CD8-positive, alpha-beta memory T cell (primary cell): ENCODE measurements around the gene PFKM. TPM values are rescaled to one million over a fixed set of nuclear protein-coding genes. Genes with fewer than 3 reads are reported as not detected.

Experiments used
- CTCF ChIA-PET: fragments of 350-600 bp; sonication (Branson Sonifier 250); formaldehyde crosslinking; loops from one replicate; lab custom pipeline; 2021; ENCODE audit warnings: antibody characterized with exemption; lab: Charles Lee
- POLR2A ChIA-PET: fragments of 350-600 bp; sonication (Branson Sonifier 250); formaldehyde crosslinking; loops from one replicate; lab custom pipeline; 2021; ENCODE audit warnings: antibody characterized with exemption; lab: Charles Lee
- DNase-seq, 5 donors: peaks; one replicate each; pipeline versions ENCODE4 v3.0.0 to v3.0.0-alpha.2; 2020 to 2022; ENCODE audit warnings: mixed read lengths in 1 of 5
- H3K27ac ChIP-seq: one replicate; pipeline ENCODE4 v1.7.0; 2013; ENCODE audit warnings: low read depth, mild to moderate bottlenecking, low read length, moderate library complexity
- H3K27me3 ChIP-seq: 2 replicates; pipeline ENCODE4 v1.7.0; 2013; ENCODE audit warnings: low read length, mild to moderate bottlenecking; ENCODE audit not compliant: insufficient read depth, poor library complexity, severe bottlenecking
- H3K36me3 ChIP-seq: 2 replicates; pipeline ENCODE4 v1.7.0; 2013; ENCODE audit warnings: mild to moderate bottlenecking, low read length, moderate library complexity; ENCODE audit not compliant: insufficient read depth
- H3K4me1 ChIP-seq: 2 replicates; pipeline ENCODE4 v1.7.0; 2013; ENCODE audit warnings: mild to moderate bottlenecking, low read length, moderate library complexity; ENCODE audit not compliant: insufficient read depth
- H3K4me3 ChIP-seq: 2 replicates; pipeline ENCODE4 v1.7.0; 2013; ENCODE audit warnings: mild to moderate bottlenecking, low read length
- H3K9me3 ChIP-seq: 2 replicates; pipeline ENCODE4 v1.7.0; 2013; ENCODE audit warnings: mild to moderate bottlenecking, low read length
- H3K27ac Mint-ChIP-seq, 8 donors: one replicate each; pipeline ENCODE4 v1.8.0; 2020 to 2021; ENCODE audit warnings: mixed read lengths in 8 of 8, mild to moderate bottlenecking in 6 of 8, inconsistent platforms in 3 of 8, moderate library complexity in 3 of 8
- H3K27me3 Mint-ChIP-seq, 2 donors: one replicate each; pipeline ENCODE4 v1.8.0; 2020 to 2021; ENCODE audit warnings: mixed read lengths in 2 of 2, mild to moderate bottlenecking in 1 of 2, moderate library complexity in 1 of 2
- H3K36me3 Mint-ChIP-seq, 3 donors: one replicate each; pipeline ENCODE4 v1.8.0; 2020 to 2021; ENCODE audit warnings: mixed read lengths in 3 of 3, inconsistent platforms in 1 of 3, mild to moderate bottlenecking in 1 of 3
- H3K4me1 Mint-ChIP-seq, 3 donors: one replicate each; pipeline ENCODE4 v1.8.0; 2020 to 2021; ENCODE audit warnings: mixed read lengths in 3 of 3, inconsistent platforms in 1 of 3, mild to moderate bottlenecking in 1 of 3
- H3K4me3 Mint-ChIP-seq, 7 donors: one replicate each; pipeline ENCODE4 v1.8.0; 2020 to 2021; ENCODE audit warnings: mixed read lengths in 7 of 7, mild to moderate bottlenecking in 6 of 7, moderate library complexity in 4 of 7, inconsistent platforms in 2 of 7
- H3K9me3 Mint-ChIP-seq, 5 donors: one replicate each; pipeline ENCODE4 v1.8.0; 2020 to 2022; ENCODE audit warnings: mixed read lengths in 5 of 5, mild to moderate bottlenecking in 3 of 5, moderate library complexity in 2 of 5, inconsistent platforms in 1 of 5
- polyA plus RNA-seq: library from polyadenylated mRNA; unstranded; fragments of 300-500 nt; fragmentation: Illumina TruSeq; gene quantifications from one replicate; pipeline ENCODE4 v1.2.3, GENCODE V29; 2021
- total RNA-seq, 2 experiments: library from RNA; stranded (reverse); gene quantifications; one replicate each; pipeline ENCODE4 v1.2.3, GENCODE V29; 2021

The PFKM gene
- total RNA-seq (10 to 100 TPM; 39.9 to 40.2 TPM), polyA plus RNA-seq (5.4 TPM)

DNA sequence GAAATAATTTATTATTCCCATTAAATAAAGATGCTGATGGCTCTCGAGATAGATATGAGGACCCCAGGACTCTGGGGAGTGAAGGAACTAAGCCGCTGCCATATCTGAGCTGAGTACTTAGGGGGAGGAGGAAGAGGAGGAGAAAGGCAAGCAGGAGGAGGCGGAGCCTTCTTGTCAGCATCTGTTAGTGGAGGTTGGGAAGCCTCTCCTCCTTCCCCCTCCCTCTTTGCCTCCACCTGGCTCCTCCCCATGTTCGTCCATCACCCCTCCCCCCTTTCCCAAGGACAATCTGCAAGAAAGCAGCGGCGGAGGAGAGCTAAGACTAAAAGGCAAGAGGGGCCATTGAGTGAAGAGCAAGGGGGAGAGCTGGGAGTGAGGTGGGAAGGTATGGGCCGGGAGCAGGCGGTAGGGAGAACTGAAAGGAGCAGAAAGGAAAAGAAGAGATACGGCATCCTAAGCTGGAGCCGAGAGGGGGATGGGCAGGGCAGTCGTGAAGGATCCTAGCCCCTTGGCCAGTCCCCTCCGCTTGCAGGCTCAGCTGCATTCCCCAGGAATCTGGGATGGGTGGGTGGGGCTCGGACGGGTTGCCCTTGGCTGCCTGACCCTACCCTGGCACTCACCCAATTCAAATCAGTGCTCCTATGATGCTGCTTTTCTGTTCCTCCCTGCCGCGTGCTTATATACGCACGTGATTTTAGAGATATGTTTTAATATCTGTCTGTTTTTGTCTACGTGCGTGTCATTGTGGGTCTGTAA, at the start of gene PFKM:
PFKM (plus strand) TSS at position 287 of the 756 bp plus-strand sequence. CDS start 3,411 bp downstream, outside the sequence.
- peak; percentile 18 to 72 (median 39) for DNase-seq
- H3K4me1 Mint-ChIP-seq = peaks cover 15 to 23% (median 19%) of the 10 kb centered on the region in 3 donors
- H3K27ac Mint-ChIP-seq = peak within 1 kb of the TSS in 7 of 8 donors; percentile 25 to 88 (median 82)
- H3K4me3 Mint-ChIP-seq = peak within 1 kb of the TSS; percentile 89 to 97 (median 92)
- Histone ChIP-seq H3K36me3 (no peaks in the 10 kb centered on the region), H3K4me1 (peaks cover 4% of the 10 kb centered on the region), H3K27me3 (no peaks in the 10 kb centered on the region), H3K9me3 (no peaks in the 10 kb centered on the region), H3K4me3 (peak within 1 kb of the TSS; percentile 82), H3K27ac (peak within 1 kb of the TSS; percentile 2)
- H3K9me3 Mint-ChIP-seq = peaks cover 0 to 1% (median 0%) of the 10 kb centered on the region in 5 donors
- H3K27me3 Mint-ChIP-seq = peaks cover 14 to 26% of the 10 kb centered on the region in 2 donors
- POLR2A ChIA-PET = interaction anchor here (0.9 kb wide), 1 partner anchor 12 kb away, joined by 3 read pairs; no protein-coding TSS in a partner anchor
- peaks cover 0 to 6% (median 3%) of the 10 kb centered on the region in 3 donors for H3K36me3 Mint-ChIP-seq
- CTCF ChIA-PET = interaction anchor here (1.4 kb wide), 1 partner anchor 9 kb away, joined by 4 read pairs; no protein-coding TSS in a partner anchor

DNA sequence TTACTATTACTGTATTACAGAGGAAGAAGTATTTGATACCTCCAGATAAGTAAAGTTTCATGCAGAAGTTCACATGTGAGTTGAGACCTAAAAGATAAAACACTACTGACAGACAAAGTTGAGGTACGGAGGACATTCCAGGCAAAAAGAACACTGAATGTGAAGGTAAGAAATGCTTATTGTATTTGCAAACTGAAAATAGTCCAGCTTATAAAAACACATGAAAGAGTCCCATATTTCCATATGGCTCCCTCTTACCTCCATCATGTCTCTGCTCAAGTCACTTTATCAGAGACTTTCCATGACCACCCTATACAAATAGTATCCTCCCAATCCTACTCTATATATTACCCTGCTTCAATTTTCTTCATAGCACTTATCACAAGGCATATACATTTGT, 49.1 kb upstream of the PFKM start:
- ChIA-PET CTCF (no interaction called here), POLR2A (no interaction called here)
- no peaks in the 10 kb centered on the region for H3K9me3 ChIP-seq
- Mint-ChIP-seq H3K4me1 (peaks cover 0 to 6% (median 3%) of the 10 kb centered on the region in 3 donors), H3K36me3 (peaks cover 9 to 79% (median 35%) of the 10 kb centered on the region in 3 donors), H3K9me3 (no peaks in the 10 kb centered on the region), H3K27ac (no peak overlapping the region), H3K27me3 (no peaks in the 10 kb centered on the region), H3K4me3 (no peak overlapping the region)
- no peak overlapping the region for H3K4me3 ChIP-seq
- no peaks in the 10 kb centered on the region for H3K4me1 ChIP-seq
- no peaks in the 10 kb centered on the region for H3K27me3 ChIP-seq
- no peak overlapping the region for H3K27ac ChIP-seq
- DNase-seq = no peak
- peaks cover 43% of the 10 kb centered on the region for H3K36me3 ChIP-seq

DNA sequence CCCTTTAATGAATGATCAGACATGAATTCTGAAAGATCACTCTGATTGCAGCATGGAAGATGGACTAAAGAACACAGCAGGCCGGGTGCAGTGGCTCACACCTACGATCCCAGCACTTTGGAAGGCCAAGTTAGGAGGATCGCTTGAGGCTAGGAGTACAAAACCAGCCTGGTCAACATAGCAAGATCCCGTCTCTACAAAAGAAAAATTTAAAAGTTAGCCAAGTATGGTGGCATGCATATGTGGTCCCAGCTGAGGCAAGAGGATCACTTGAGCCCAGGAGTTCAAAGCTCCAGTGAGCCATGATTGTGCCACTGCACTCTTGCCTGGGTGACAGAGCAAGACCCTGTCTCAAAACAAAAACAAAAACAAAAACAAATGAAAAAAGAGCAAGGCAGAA, 48.4 kb upstream of the PFKM start:
- Mint-ChIP-seq H3K27ac (peak overlapping the region in 1 of 8 donors; percentile 3), H3K36me3 (peaks cover 9 to 76% (median 34%) of the 10 kb centered on the region in 3 donors), H3K4me3 (no peak overlapping the region), H3K9me3 (no peaks in the 10 kb centered on the region), H3K27me3 (no peaks in the 10 kb centered on the region), H3K4me1 (peaks cover 0 to 6% (median 3%) of the 10 kb centered on the region in 3 donors)
- POLR2A ChIA-PET = no interaction called here
- Histone ChIP-seq H3K9me3 (no peaks in the 10 kb centered on the region), H3K4me1 (no peaks in the 10 kb centered on the region), H3K27me3 (no peaks in the 10 kb centered on the region), H3K4me3 (no peak overlapping the region), H3K27ac (no peak overlapping the region), H3K36me3 (peaks cover 36% of the 10 kb centered on the region)
- CTCF ChIA-PET = no interaction called here
- DNase-seq = no peak

DNA sequence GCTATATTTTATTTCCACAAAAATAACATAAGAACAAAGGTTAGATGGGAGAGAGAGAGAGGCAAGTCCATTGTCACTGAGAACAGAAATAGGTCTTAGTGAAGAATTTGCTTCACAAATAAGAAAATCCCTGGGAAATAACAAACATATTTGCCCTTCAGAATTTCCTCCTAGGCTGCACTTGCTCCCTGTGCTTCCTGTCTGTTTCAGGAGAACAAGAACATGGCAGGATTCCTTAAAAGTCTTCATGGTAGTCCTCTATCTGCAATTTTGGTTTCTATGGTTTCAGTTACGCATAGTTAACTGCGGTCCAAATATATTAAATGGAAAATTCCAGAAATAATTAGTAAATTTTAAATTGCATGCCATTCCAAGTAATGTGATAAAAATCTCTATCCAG, 47.4 kb upstream of the PFKM start:
- Histone ChIP-seq H3K4me1 (no peaks in the 10 kb centered on the region), H3K9me3 (no peaks in the 10 kb centered on the region), H3K4me3 (no peak overlapping the region), H3K36me3 (peaks cover 36% of the 10 kb centered on the region), H3K27ac (no peak overlapping the region), H3K27me3 (no peaks in the 10 kb centered on the region)
- H3K27ac Mint-ChIP-seq = no peak overlapping the region
- DNase-seq = no peak
- peaks cover 10 to 70% (median 34%) of the 10 kb centered on the region in 3 donors for H3K36me3 Mint-ChIP-seq
- POLR2A ChIA-PET = no interaction called here
- CTCF ChIA-PET = no interaction called here
- H3K9me3 Mint-ChIP-seq = no peaks in the 10 kb centered on the region
- peaks cover 0 to 6% (median 3%) of the 10 kb centered on the region in 3 donors for H3K4me1 Mint-ChIP-seq
- H3K27me3 Mint-ChIP-seq = no peaks in the 10 kb centered on the region
- H3K4me3 Mint-ChIP-seq = no peak overlapping the region

DNA sequence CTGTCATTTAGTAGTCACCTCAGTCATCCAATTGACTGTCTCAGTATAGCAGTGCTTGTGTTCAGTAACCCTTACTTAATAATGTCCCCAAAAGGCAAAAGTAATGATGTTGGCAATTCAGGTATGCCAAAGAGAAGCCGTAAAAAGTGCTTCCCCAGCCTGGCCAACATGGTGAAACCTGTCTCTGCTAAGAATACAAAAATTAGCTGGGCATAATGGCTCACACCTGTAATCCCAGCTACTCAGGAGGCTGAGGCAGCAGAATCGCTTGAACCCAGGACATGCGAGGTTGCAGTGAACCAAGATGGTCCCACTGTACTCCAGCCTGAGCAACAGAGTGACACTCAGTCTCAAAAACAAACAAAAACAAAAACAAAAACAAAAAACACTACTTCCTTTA, 46.9 kb upstream of the PFKM start:
- CTCF ChIA-PET = no interaction called here
- Mint-ChIP-seq H3K4me1 (peaks cover 0 to 1% (median 1%) of the 10 kb centered on the region in 3 donors), H3K9me3 (no peaks in the 10 kb centered on the region), H3K27ac (no peak overlapping the region), H3K27me3 (no peaks in the 10 kb centered on the region), H3K4me3 (no peak overlapping the region), H3K36me3 (peaks cover 14 to 71% (median 33%) of the 10 kb centered on the region in 3 donors)
- H3K9me3 ChIP-seq = no peaks in the 10 kb centered on the region
- H3K27me3 ChIP-seq = no peaks in the 10 kb centered on the region
- DNase-seq = no peak
- H3K4me3 ChIP-seq = no peak overlapping the region
- H3K27ac ChIP-seq = no peak overlapping the region
- POLR2A ChIA-PET = no interaction called here
- no peaks in the 10 kb centered on the region for H3K4me1 ChIP-seq
- H3K36me3 ChIP-seq = peaks cover 36% of the 10 kb centered on the region

DNA sequence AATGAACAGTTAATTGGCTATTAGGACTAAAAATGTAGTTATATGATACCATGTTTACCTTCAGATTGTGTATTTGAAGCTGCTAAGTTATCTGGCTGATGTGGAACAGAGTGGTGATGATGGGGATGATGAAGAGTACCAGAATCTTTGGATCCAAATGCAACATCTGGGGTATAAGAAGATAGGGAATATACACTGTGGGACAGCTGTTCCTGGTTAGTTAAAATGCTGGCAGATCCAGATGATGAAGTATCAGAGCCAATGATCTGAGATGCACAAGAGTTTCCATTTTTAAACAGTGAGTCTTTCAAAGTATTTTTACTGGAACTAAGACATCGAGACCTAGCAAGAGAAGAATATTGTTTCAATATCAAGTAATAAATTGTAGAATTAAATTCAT, 44.9 kb upstream of the PFKM start:
- ChIA-PET POLR2A (no interaction called here), CTCF (no interaction called here)
- Mint-ChIP-seq H3K27me3 (no peaks in the 10 kb centered on the region), H3K36me3 (peaks cover 14 to 73% (median 29%) of the 10 kb centered on the region in 3 donors), H3K4me1 (no peaks in the 10 kb centered on the region), H3K4me3 (no peak overlapping the region), H3K9me3 (no peaks in the 10 kb centered on the region), H3K27ac (peak overlapping the region in 3 of 8 donors; percentile 0 to 55 (median 5))
- Histone ChIP-seq H3K4me3 (no peak overlapping the region), H3K4me1 (no peaks in the 10 kb centered on the region), H3K9me3 (no peaks in the 10 kb centered on the region), H3K36me3 (peaks cover 36% of the 10 kb centered on the region), H3K27ac (no peak overlapping the region), H3K27me3 (no peaks in the 10 kb centered on the region)
- DNase-seq = no peak

DNA sequence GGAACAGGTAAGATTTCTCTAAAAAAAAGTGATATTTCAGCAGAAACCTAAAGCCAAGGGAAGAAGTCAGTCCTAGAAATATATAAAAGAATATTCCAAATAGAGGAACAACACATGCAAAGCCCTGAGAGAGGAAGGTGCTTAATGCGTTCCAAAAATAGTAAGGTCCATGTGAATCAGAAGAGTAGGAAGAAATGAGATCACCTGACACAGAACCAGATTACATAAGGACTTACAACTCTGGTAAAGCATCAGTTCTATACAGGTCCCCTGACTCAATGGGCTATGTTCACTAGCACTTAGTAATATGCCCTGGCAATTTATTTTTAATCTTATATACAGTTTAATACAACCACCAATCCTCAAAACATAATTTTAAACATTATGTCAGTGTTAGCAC, 43.3 kb upstream of the PFKM start:
- Histone ChIP-seq H3K4me1 (no peaks in the 10 kb centered on the region), H3K9me3 (no peaks in the 10 kb centered on the region), H3K27me3 (no peaks in the 10 kb centered on the region), H3K27ac (no peak overlapping the region), H3K36me3 (peaks cover 26% of the 10 kb centered on the region), H3K4me3 (no peak overlapping the region)
- H3K4me3 Mint-ChIP-seq = no peak overlapping the region
- ChIA-PET POLR2A (no interaction called here), CTCF (no interaction called here)
- no peaks in the 10 kb centered on the region for H3K9me3 Mint-ChIP-seq
- no peaks in the 10 kb centered on the region for H3K27me3 Mint-ChIP-seq
- DNase-seq = no peak
- peak overlapping the region in 1 of 8 donors; percentile 27 for H3K27ac Mint-ChIP-seq
- H3K36me3 Mint-ChIP-seq = peaks cover 18 to 68% (median 18%) of the 10 kb centered on the region in 3 donors
- no peaks in the 10 kb centered on the region for H3K4me1 Mint-ChIP-seq

DNA sequence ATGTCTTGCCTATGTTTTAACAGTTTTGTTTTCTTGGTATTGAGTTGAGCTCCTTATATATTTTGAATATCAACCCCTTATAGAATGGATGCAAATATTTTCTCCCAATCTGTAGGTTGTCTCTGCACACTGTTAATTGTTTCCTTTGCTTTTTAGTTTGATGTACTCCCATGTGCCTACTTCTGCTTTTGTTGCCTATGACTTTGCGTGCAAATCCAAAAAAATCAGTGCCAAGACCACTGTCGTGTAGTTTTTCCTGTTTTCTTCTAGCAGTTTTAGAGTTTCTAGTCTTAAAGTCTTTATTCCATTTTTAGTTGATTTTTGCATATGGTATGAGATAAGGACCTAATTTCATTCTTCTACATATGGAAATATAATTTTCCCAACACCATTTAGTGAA, 42.1 kb upstream of the PFKM start:
- CTCF ChIA-PET = no interaction called here
- peaks cover 18% of the 10 kb centered on the region for H3K36me3 ChIP-seq
- H3K27ac Mint-ChIP-seq = peak overlapping the region in 3 of 8 donors; percentile 2 to 20 (median 17)

More for the DNA sequence above, 42.1 kb upstream of the PFKM start:
- no peak overlapping the region for H3K4me3 ChIP-seq
- no peak for DNase-seq
- no peaks in the 10 kb centered on the region for H3K4me1 ChIP-seq
- Mint-ChIP-seq H3K4me3 (no peak overlapping the region), H3K4me1 (no peaks in the 10 kb centered on the region), H3K27me3 (no peaks in the 10 kb centered on the region), H3K36me3 (peaks cover 15 to 67% (median 15%) of the 10 kb centered on the region in 3 donors), H3K9me3 (no peaks in the 10 kb centered on the region)
- H3K27ac ChIP-seq = no peak overlapping the region
- no peaks in the 10 kb centered on the region for H3K9me3 ChIP-seq
- POLR2A ChIA-PET = no interaction called here
- H3K27me3 ChIP-seq = no peaks in the 10 kb centered on the region
